ENCODE results near the gene EIF4B.

EIF4B gene

GRCh38 chr12:53057816-53058500 lies 51.7 kb downstream of the EIF4B start:
- TF ChIP-seq CTCF (IDR thresholded peaks at IDR 0.05; ENCODE audit: low read depth, low read length, missing control alignments), result no peak
- Histone ChIP-seq H3K27ac (no peak overlapping the region), H3K36me3 (replicated peaks) (peaks cover 67% of the 10 kb centered on the region), H3K4me3 (ENCODE audit: low read depth, low read length) (no peak overlapping the region), H3K27me3 (replicated peaks) (no peaks in the 10 kb centered on the region)
- in situ Hi-C loops (cut with HindIII; ENCODE audit: low pct_ligation_motif_present, low sequenced_read_pairs), result no loop called here
- no peak for DNase-seq

DNA sequence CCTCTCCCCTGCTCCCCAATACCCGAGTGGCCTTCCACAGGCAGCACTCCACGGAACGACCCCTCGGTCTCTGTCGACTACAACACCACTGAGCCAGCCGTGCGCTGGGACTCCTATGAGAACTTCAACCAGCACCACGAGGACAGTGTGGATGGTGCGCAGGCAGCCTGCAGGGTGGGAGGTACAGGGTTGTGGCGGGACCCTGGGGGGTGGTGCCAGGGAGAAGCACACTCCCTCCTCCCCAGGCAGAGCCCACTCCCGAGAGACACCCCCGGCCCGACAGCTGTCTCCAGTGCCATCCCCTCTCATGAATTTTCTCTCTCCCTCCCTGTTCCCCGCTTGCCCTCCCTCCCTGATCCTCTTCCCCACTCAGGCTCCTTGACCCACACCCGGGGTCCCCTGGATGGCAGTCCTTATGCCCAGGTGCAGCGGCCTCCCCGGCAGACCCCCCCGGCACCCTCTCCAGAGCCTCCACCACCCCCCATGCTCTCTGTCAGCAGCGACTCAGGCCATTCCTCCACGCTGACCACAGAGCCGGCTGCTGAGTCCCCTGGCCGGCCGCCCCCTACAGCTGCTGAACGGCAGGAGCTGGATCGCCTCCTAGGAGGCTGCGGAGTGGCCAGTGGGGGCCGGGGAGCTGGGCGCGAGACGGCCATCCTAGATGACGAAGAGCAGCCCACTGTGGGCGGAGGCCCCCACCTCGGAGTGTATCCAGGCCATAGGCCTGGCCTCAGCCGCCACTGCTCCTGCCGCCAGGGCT lies 52.6 kb downstream of the EIF4B start:
- no peak for DNase-seq
- Histone ChIP-seq H3K4me3 (ENCODE audit: low read depth, low read length) (no peak overlapping the region), H3K27ac (no peak overlapping the region), H3K27me3 (replicated peaks) (no peaks in the 10 kb centered on the region), H3K36me3 (replicated peaks) (peaks cover 67% of the 10 kb centered on the region)
- TF ChIP-seq CTCF (IDR thresholded peaks at IDR 0.05; ENCODE audit: low read depth, low read length, missing control alignments), result no peak
- in situ Hi-C loops (cut with HindIII; ENCODE audit: low pct_ligation_motif_present, low sequenced_read_pairs), result no loop called here

GRCh38 chr12:53059434-53060063 lies 53.3 kb downstream of the EIF4B start:
- DNase-seq, result no peak
- Histone ChIP-seq H3K27me3 (replicated peaks) (no peaks in the 10 kb centered on the region), H3K4me3 (ENCODE audit: low read depth, low read length) (no peak overlapping the region), H3K27ac (no peak overlapping the region), H3K36me3 (replicated peaks) (peaks cover 64% of the 10 kb centered on the region)
- in situ Hi-C loops (cut with HindIII; ENCODE audit: low pct_ligation_motif_present, low sequenced_read_pairs), result no loop called here
- TF ChIP-seq CTCF (IDR thresholded peaks at IDR 0.05; ENCODE audit: low read depth, low read length, missing control alignments), result no peak

- Histone ChIP-seq H3K4me3 (ENCODE audit: low read depth, low read length) (no peak overlapping the region), H3K27ac (no peak overlapping the region), H3K27me3 (replicated peaks) (no peaks in the 10 kb centered on the region), H3K36me3 (replicated peaks) (peaks cover 67% of the 10 kb centered on the region)
- no peak for TF ChIP-seq CTCF (IDR thresholded peaks at IDR 0.05; ENCODE audit: low read depth, low read length, missing control alignments)
- in situ Hi-C loops (cut with HindIII; ENCODE audit: low pct_ligation_motif_present, low sequenced_read_pairs), result no loop called here
- no peak for DNase-seq
Measured at GRCh38 chr12:53060064-53060720, 53.9 kb downstream of the EIF4B start.

- Histone ChIP-seq H3K27me3 (replicated peaks) (no peaks in the 10 kb centered on the region), H3K27ac (no peak overlapping the region), H3K36me3 (replicated peaks) (peaks cover 67% of the 10 kb centered on the region), H3K4me3 (ENCODE audit: low read depth, low read length) (no peak overlapping the region)
- in situ Hi-C loops (cut with HindIII; ENCODE audit: low pct_ligation_motif_present, low sequenced_read_pairs), result no loop called here
- DNase-seq, result no peak
- no peak for TF ChIP-seq CTCF (IDR thresholded peaks at IDR 0.05; ENCODE audit: low read depth, low read length, missing control alignments)
Measured at GRCh38 chr12:53060721-53061276, 54.5 kb downstream of the EIF4B start.

Measured in brain microvascular endothelial cell (primary cell).